ENCODE results near the gene KISS1.

KISS1 gene

GRCh38 chr1:204180133-204180532, 16.2 kb downstream of the KISS1 start:
- H3K9ac ChIP-seq, result no peak overlapping the region
- H3K4me3 ChIP-seq, result no peak overlapping the region
- no peaks in the 10 kb centered on the region for H3K36me3 ChIP-seq
- no peaks in the 10 kb centered on the region for H4K20me1 ChIP-seq
- no peak overlapping the region for H3K27ac ChIP-seq
- peak overlapping the region; percentile 77 for H3K4me2 ChIP-seq
- TF ChIP-seq Cebpa-rat (IDR thresholded peaks at IDR 0.05), result no peak
- H3K27me3 ChIP-seq, result no peaks in the 10 kb centered on the region
- peaks cover 59% of the 10 kb centered on the region for H3K4me1 ChIP-seq
- H3K9me3 ChIP-seq, result no peaks in the 10 kb centered on the region

GRCh38 chr1:204178487-204179281, 17.6 kb downstream of the KISS1 start:
- H3K9ac ChIP-seq, result peak overlapping the region; percentile 16; the same call in 1 of the 2 replicates
- H3K4me1 ChIP-seq, result peaks cover 59% of the 10 kb centered on the region
- TF ChIP-seq Cebpa-rat (IDR thresholded peaks at IDR 0.05), result no peak
- H3K4me2 ChIP-seq, result peak overlapping the region; percentile 77
- H3K9me3 ChIP-seq, result no peaks in the 10 kb centered on the region
- H3K36me3 ChIP-seq, result no peaks in the 10 kb centered on the region
- H4K20me1 ChIP-seq, result no peaks in the 10 kb centered on the region
- peak overlapping the region; percentile 15; the same call in 1 of the 2 replicates for H3K4me3 ChIP-seq
- H3K27me3 ChIP-seq, result no peaks in the 10 kb centered on the region
- peak overlapping the region; percentile 16; the same call in 1 of the 2 replicates for H3K27ac ChIP-seq

- Histone ChIP-seq H3K4me3 (no peak overlapping the region), H3K4me2 (peak overlapping the region; percentile 77), H3K9me3 (no peaks in the 10 kb centered on the region), H4K20me1 (no peaks in the 10 kb centered on the region), H3K9ac (no peak overlapping the region), H3K27me3 (no peaks in the 10 kb centered on the region), H3K4me1 (peaks cover 59% of the 10 kb centered on the region), H3K27ac (peak overlapping the region; percentile 16; the same call in 1 of the 2 replicates), H3K36me3 (no peaks in the 10 kb centered on the region)
- no peak for TF ChIP-seq Cebpa-rat (IDR thresholded peaks at IDR 0.05)
These were observed 19.2 kb downstream of the KISS1 start for GRCh38 chr1:204177133-204177532.

- no peak for TF ChIP-seq Cebpa-rat (IDR thresholded peaks at IDR 0.05)
- H3K36me3 ChIP-seq, result no peaks in the 10 kb centered on the region
- no peak overlapping the region for H3K27ac ChIP-seq
- H3K27me3 ChIP-seq, result no peaks in the 10 kb centered on the region
- H3K4me1 ChIP-seq, result peaks cover 52% of the 10 kb centered on the region
- peak overlapping the region; percentile 77 for H3K4me2 ChIP-seq
- H3K9ac ChIP-seq, result no peak overlapping the region
- no peak overlapping the region for H3K4me3 ChIP-seq
- H4K20me1 ChIP-seq, result no peaks in the 10 kb centered on the region
- H3K9me3 ChIP-seq, result peaks cover 10% of the 10 kb centered on the region
These were observed 20.2 kb downstream of the KISS1 start for GRCh38 chr1:204176049-204176448.

GRCh38 chr1:204174958-204175357, 21.3 kb downstream of the KISS1 start:
- no peaks in the 10 kb centered on the region for H3K36me3 ChIP-seq
- H3K4me2 ChIP-seq, result no peak overlapping the region
- no peak for TF ChIP-seq Cebpa-rat (IDR thresholded peaks at IDR 0.05)
- peaks cover 45% of the 10 kb centered on the region for H3K4me1 ChIP-seq
- H3K27me3 ChIP-seq, result no peaks in the 10 kb centered on the region
- peaks cover 20% of the 10 kb centered on the region for H3K9me3 ChIP-seq
- no peak overlapping the region for H3K9ac ChIP-seq
- no peak overlapping the region for H3K4me3 ChIP-seq
- no peak overlapping the region for H3K27ac ChIP-seq
- H4K20me1 ChIP-seq, result no peaks in the 10 kb centered on the region

GRCh38 chr1:204172404-204173029, 23.8 kb downstream of the KISS1 start:
- Histone ChIP-seq H3K4me2 (no peak overlapping the region), H3K27ac (no peak overlapping the region)

GRCh38 chr1:204171751-204172178, 24.5 kb downstream of the KISS1 start:
- H3K27ac ChIP-seq, result no peak overlapping the region
- H3K4me1 ChIP-seq, result peaks cover 13% of the 10 kb centered on the region
- no peaks in the 10 kb centered on the region for H3K27me3 ChIP-seq
- peaks cover 6% of the 10 kb centered on the region; the same call in 1 of the 2 replicates for H3K36me3 ChIP-seq
- peaks cover 38% of the 10 kb centered on the region for H3K9me3 ChIP-seq
- no peak overlapping the region for H3K4me3 ChIP-seq
- no peak for TF ChIP-seq Cebpa-rat (IDR thresholded peaks at IDR 0.05)
- H3K9ac ChIP-seq, result no peak overlapping the region
- no peaks in the 10 kb centered on the region for H4K20me1 ChIP-seq
- H3K4me2 ChIP-seq, result no peak overlapping the region

More at GRCh38 chr1:204172404-204173029, 23.8 kb downstream of the KISS1 start:
- no peaks in the 10 kb centered on the region for H3K27me3 ChIP-seq
- peaks cover 6% of the 10 kb centered on the region; the same call in 1 of the 2 replicates for H3K36me3 ChIP-seq
- TF ChIP-seq Cebpa-rat (IDR thresholded peaks at IDR 0.05), result no peak
- H3K9ac ChIP-seq, result no peak overlapping the region
- peaks cover 21% of the 10 kb centered on the region for H3K4me1 ChIP-seq
- H3K4me3 ChIP-seq, result no peak overlapping the region
- no peaks in the 10 kb centered on the region for H4K20me1 ChIP-seq
- H3K9me3 ChIP-seq, result peaks cover 38% of the 10 kb centered on the region

- H3K27me3 ChIP-seq, result no peaks in the 10 kb centered on the region
These were observed 25.7 kb downstream of the KISS1 start for GRCh38 chr1:204170494-204171155.

GRCh38 chr1:204169858-204170257, 26.4 kb downstream of the KISS1 start:
- H3K36me3 ChIP-seq, result peaks cover 6% of the 10 kb centered on the region; the same call in 1 of the 2 replicates
- no peak overlapping the region for H3K9ac ChIP-seq
- no peaks in the 10 kb centered on the region for H3K4me1 ChIP-seq
- peaks cover 38% of the 10 kb centered on the region for H3K9me3 ChIP-seq
- no peak overlapping the region for H3K4me3 ChIP-seq
- H3K4me2 ChIP-seq, result no peak overlapping the region
- H3K27ac ChIP-seq, result no peak overlapping the region
- H4K20me1 ChIP-seq, result no peaks in the 10 kb centered on the region
- TF ChIP-seq Cebpa-rat (IDR thresholded peaks at IDR 0.05), result no peak
- no peaks in the 10 kb centered on the region for H3K27me3 ChIP-seq

More at GRCh38 chr1:204170494-204171155, 25.7 kb downstream of the KISS1 start:
- Histone ChIP-seq H3K4me2 (no peak overlapping the region), H3K9ac (no peak overlapping the region), H3K27ac (no peak overlapping the region), H3K36me3 (peaks cover 6% of the 10 kb centered on the region; the same call in 1 of the 2 replicates), H3K4me1 (peaks cover 2% of the 10 kb centered on the region; the same call in 1 of the 2 replicates), H4K20me1 (no peaks in the 10 kb centered on the region), H3K9me3 (peaks cover 38% of the 10 kb centered on the region), H3K4me3 (no peak overlapping the region)
- no peak for TF ChIP-seq Cebpa-rat (IDR thresholded peaks at IDR 0.05)

All from BLaER1 (cell line).